SU-DHL-6 (cell line): Measurements from ENCODE around the gene CELF6.

Experiments used
- H2AFZ ChIP-seq: fragments of 200-600 bp; sonication (generic); 2 replicates; pipeline ENCODE4 v1.6.1; 2014; ENCODE audit warnings: low read depth, mild to moderate bottlenecking, moderate library complexity, mixed read lengths, antibody characterized with exemption, low read length; ENCODE audit not compliant: severe bottlenecking
- H3F3A ChIP-seq: fragments of 200-600 bp; shearing (Covaris generic); 2 replicates; pipeline ENCODE4 v1.6.0; 2016; ENCODE audit warnings: antibody characterized with exemption, mild to moderate bottlenecking; ENCODE audit not compliant: insufficient read depth
- H3K27ac ChIP-seq: fragments of 200-600 bp; sonication (generic); 2 replicates; pipeline ENCODE4 v1.5.1; 2016; ENCODE audit warnings: low read depth, mild to moderate bottlenecking, low read length, moderate library complexity, mixed read lengths
- H3K27me3 ChIP-seq: fragments of 200-600 bp; sonication (generic), shearing (Covaris generic); 2 replicates; pipeline ENCODE4 v1.6.0; 2014; ENCODE audit warnings: mild to moderate bottlenecking, low read length
- H3K36me3 ChIP-seq: fragments of 200-600 bp; sonication (generic); 2 replicates; pipeline ENCODE4 v1.6.1; 2014; ENCODE audit warnings: mild to moderate bottlenecking, low read length, mixed read lengths
- H3K4me2 ChIP-seq: fragments of 300-600, 200-600 bp; shearing (Covaris generic), sonication (generic); 2 replicates; pipeline ENCODE4 v1.6.0; 2014; ENCODE audit warnings: low read length, low read depth, mild to moderate bottlenecking; ENCODE audit not compliant: poor library complexity, severe bottlenecking
- H3K4me3 ChIP-seq: fragments of 200-600 bp; sonication (generic); 2 replicates; pipeline ENCODE4 v1.5.1; 2014; ENCODE audit warnings: antibody characterized with exemption, low read length, mild to moderate bottlenecking, mixed read lengths; ENCODE audit not compliant: insufficient read depth, poor library complexity, severe bottlenecking
- H3K79me2 ChIP-seq: fragments of 200-600 bp; sonication (generic); 2 replicates; pipeline ENCODE4 v1.6.1; 2014; ENCODE audit warnings: mild to moderate bottlenecking, low read length, moderate library complexity; ENCODE audit not compliant: insufficient read depth
- H3K9ac ChIP-seq: fragments of 200-600 bp; sonication (generic); 2 replicates; pipeline ENCODE4 v1.7.0; 2014; ENCODE audit warnings: mild to moderate bottlenecking, low read length
- H3K9me2 ChIP-seq: fragments of 200-600 bp; sonication (generic); replicated peaks from 2 replicates; pipeline ENCODE4 v1.6.1; 2014; ENCODE audit warnings: low read length; ENCODE audit not compliant: insufficient read depth
- H3K9me3 ChIP-seq: fragments of 200-600 bp; sonication (generic); 2 replicates; pipeline ENCODE4 v1.6.1; 2014; ENCODE audit warnings: low read length, mixed read lengths; ENCODE audit not compliant: insufficient read depth
- H4K20me1 ChIP-seq: fragments of 200-600 bp; sonication (generic); 2 replicates; pipeline ENCODE4 v1.6.1; 2014; ENCODE audit warnings: low read depth, mild to moderate bottlenecking, antibody characterized with exemption, low read length, moderate library complexity, mixed read lengths
- EZH2phosphoT487 ChIP-seq: fragments of 200-600 bp; sonication (generic), shearing (Covaris generic); conservative IDR thresholded peaks from 2 replicates; pipeline ENCODE4 v1.6.1; 2018; ENCODE audit warnings: mild to moderate bottlenecking, antibody characterized with exemption, low read length, moderate library complexity, mixed read lengths
- TF ChIP-seq, protein P1 (sequence below): fragments of 200-600 bp; sonication (generic); IDR thresholded peaks from one replicate; pipeline ENCODE4 v1.5.1; 2017; ENCODE audit warnings: antibody characterized with exemption, mild to moderate bottlenecking, low read length, moderate library complexity; ENCODE audit not compliant: insufficient read depth, poor library complexity, severe bottlenecking

CELF6 gene

DNA sequence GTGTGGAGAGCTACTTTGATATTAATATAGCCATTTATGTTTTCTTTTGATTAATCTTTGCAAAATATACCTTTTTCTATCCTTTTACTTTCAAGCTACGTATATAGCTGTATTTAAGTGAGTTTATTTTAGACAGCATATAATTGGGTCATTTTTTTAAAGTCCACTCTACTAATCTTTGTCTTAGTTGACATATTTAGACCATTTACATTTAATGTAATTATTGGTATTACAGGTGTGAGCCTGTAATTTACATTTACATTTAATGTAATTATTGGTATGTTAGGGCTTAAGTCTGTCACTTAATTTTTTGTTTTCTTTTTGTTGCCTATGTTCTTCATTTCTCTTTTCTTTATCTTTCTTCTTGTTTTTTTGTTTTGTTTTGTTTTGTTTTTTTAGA lies 3.8 kb upstream of the CELF6 start:
- H3K79me2 ChIP-seq, result no peaks in the 10 kb centered on the region
- H3K36me3 ChIP-seq, result no peaks in the 10 kb centered on the region

DNA sequence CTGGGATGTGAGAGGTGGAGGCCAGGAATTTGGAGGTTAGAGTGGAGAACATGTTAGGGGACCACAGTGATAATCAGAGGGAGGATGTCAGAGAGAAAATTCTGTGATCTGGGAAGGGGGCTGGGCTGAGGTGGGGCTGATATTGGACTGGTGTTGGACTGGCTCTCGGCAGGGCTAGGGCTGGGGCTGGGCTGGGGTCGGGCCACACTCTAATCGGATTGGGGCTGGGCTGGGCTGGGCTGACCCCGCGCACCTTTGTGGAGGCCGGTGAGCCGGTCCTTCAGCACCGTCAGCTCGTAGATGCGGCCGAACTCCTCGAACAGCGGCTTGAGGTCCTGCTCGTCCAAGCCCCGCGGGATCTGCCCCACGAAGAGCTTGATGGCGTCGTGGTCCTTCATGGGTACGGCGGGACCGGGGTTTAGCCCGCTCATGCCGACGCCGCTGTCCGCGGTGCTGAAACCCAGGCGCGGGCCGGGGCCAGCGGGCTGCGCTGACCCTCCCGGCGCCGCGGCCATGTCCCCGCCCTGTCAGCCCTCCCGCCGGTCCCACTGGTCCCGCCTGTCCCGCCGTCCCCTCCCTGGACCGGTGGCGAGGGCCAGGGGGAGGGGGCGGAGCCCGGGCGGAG lies 485 bp downstream of the CELF6 start:
- Histone ChIP-seq H3F3A (no peaks in the 10 kb centered on the region), H3K9me3 (no peaks in the 10 kb centered on the region), H3K27ac (no peak overlapping the region), H3K9me2 (no peaks in the 10 kb centered on the region), H3K36me3 (no peaks in the 10 kb centered on the region), H3K4me3 (no peak overlapping the region), H3K4me2 (no peak overlapping the region), H2AFZ (no peak overlapping the region), H3K9ac (no peak overlapping the region), H3K79me2 (no peaks in the 10 kb centered on the region), H3K27me3 (no peaks in the 10 kb centered on the region), H4K20me1 (no peaks in the 10 kb centered on the region)
- TF ChIP-seq, protein P1, sequence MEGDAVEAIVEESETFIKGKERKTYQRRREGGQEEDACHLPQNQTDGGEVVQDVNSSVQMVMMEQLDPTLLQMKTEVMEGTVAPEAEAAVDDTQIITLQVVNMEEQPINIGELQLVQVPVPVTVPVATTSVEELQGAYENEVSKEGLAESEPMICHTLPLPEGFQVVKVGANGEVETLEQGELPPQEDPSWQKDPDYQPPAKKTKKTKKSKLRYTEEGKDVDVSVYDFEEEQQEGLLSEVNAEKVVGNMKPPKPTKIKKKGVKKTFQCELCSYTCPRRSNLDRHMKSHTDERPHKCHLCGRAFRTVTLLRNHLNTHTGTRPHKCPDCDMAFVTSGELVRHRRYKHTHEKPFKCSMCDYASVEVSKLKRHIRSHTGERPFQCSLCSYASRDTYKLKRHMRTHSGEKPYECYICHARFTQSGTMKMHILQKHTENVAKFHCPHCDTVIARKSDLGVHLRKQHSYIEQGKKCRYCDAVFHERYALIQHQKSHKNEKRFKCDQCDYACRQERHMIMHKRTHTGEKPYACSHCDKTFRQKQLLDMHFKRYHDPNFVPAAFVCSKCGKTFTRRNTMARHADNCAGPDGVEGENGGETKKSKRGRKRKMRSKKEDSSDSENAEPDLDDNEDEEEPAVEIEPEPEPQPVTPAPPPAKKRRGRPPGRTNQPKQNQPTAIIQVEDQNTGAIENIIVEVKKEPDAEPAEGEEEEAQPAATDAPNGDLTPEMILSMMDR, result no peak
- TF ChIP-seq EZH2phosphoT487, result no peak

More for the DNA sequence above, 3.8 kb upstream of the CELF6 start:
- Histone ChIP-seq H2AFZ (no peak overlapping the region), H3F3A (no peaks in the 10 kb centered on the region), H3K9me3 (no peaks in the 10 kb centered on the region), H3K4me3 (no peak overlapping the region), H4K20me1 (no peaks in the 10 kb centered on the region), H3K4me2 (no peak overlapping the region), H3K27ac (no peak overlapping the region), H3K9me2 (no peaks in the 10 kb centered on the region), H3K9ac (no peak overlapping the region), H3K27me3 (no peaks in the 10 kb centered on the region)
- no peak for TF ChIP-seq EZH2phosphoT487
- TF ChIP-seq, protein P1, result no peak

DNA sequence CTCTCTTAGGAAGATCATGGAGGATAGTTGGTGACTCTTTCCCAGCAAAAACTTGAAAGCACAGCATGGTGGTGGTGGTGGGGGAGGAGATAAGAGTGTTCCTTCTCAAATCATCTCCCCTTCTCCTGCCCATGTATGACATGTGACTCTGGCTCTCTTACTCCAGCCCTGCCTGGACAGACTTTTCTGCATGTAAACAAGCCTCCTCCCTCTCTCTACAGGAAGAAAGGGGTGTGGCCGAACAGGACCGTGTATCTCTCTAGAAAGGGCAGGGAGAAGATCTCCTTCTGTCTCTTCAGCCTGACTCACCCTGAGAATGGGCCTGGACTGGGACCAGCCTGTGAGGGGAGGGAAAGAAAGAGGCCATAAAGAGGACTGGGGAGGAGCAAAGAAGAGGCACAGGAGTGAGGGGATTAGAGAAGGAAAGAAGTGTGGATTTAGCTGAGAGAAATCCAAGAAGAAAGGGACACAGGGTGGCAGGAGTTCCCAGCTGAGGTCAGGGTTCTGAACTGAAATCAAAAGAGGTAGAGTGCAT lies 1.5 kb downstream of the CELF6 start:
- TF ChIP-seq, protein P1, result no peak
- no peak for TF ChIP-seq EZH2phosphoT487
- H4K20me1 ChIP-seq, result no peaks in the 10 kb centered on the region
- H3K36me3 ChIP-seq, result no peaks in the 10 kb centered on the region
- H3K4me3 ChIP-seq, result no peak overlapping the region
- H3K79me2 ChIP-seq, result no peaks in the 10 kb centered on the region
- H3K9me2 ChIP-seq, result no peaks in the 10 kb centered on the region
- no peak overlapping the region for H3K9ac ChIP-seq
- no peak overlapping the region for H3K27ac ChIP-seq
- no peaks in the 10 kb centered on the region for H3K9me3 ChIP-seq
- H3F3A ChIP-seq, result no peaks in the 10 kb centered on the region
- no peaks in the 10 kb centered on the region for H3K27me3 ChIP-seq
- H3K4me2 ChIP-seq, result no peak overlapping the region
- no peak overlapping the region for H2AFZ ChIP-seq
